HG03439 (cell line): ENCODE data around the gene DOK6.

Experiments used
- ATAC-seq: cut with Tn5 transposase; IDR thresholded peaks from one replicate; pipeline ENCODE4 v1.9.1; 2021; ENCODE audit warnings: mild to moderate bottlenecking, moderate library complexity; ENCODE audit not compliant: unreplicated experiment

DOK6 gene

DNA sequence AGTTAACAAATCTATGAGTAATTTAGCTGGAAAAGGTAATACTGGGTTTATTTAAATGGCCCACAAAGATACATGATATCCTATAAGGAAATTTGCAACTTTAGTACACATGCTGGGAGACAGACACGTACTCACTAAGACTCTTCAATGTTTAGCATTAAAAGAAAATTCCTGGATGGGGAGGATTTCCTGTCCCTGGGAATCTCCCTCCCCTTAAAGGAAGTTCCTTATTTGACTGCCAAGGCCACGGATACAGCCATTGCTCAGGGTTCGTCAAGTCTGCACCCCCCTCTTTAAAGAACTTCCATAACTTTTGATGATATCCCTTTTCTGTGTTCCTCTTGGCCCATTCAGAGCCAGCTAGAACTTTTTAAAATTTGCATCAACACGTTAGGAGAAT is 279.4 kb downstream of the DOK6 start:
- no peak for ATAC-seq

DNA sequence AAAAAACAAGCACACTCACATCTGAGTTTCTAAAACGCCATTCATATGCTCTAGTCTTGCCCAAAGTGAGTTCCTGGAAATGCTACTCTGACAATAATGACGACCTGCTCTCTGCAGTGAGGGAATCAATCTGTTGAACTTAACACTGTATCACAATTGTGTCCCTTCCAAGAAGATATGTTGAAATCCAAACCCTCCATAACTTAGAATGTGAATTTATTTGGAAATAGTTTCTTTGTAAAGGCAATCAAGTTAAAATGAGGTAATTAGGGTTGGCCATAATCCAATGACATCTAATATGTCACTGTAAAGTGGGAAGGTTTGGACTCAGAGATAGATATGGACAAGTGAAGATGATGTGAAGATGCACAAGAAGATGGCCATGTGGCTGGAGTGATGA is 282.5 kb downstream of the DOK6 start:
- no peak for ATAC-seq

DNA sequence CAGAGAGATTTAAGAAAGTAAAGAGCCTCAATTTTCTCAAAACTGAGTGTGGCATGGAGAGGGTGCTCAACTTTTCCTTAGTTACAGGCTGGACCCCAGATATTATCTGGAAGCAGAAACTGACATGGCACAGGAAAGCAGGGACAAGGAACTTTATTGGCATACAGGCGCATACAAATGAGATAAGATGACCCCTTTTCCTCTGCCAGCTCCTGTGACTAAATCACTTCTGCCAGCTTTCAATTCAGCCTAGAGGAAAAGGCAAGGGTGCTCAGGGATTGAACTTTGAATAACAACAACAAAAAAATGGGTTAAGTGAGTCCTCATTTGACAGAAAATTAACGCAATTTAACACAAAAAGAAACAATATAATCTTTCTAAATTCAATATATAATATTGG is 284.1 kb downstream of the DOK6 start:
- no peak for ATAC-seq

DNA sequence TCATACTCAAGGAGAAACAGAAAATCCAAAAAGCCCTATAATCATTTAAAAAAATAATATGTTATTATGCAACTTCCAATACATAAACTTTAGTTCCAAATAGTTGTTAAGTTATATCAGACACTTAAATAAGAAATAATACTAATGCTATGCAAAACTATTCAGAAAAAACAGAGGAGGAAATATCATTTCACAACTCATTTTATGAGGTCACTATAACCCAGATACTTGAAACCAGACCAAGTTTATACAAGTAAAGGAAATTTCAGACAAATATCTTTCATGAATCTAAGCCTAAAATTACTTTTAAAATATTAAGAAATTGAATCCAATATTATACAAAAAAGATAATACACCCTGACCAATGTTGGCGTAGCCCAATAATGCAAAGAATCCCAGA is 286.2 kb downstream of the DOK6 start:
- ATAC-seq = no peak

DNA sequence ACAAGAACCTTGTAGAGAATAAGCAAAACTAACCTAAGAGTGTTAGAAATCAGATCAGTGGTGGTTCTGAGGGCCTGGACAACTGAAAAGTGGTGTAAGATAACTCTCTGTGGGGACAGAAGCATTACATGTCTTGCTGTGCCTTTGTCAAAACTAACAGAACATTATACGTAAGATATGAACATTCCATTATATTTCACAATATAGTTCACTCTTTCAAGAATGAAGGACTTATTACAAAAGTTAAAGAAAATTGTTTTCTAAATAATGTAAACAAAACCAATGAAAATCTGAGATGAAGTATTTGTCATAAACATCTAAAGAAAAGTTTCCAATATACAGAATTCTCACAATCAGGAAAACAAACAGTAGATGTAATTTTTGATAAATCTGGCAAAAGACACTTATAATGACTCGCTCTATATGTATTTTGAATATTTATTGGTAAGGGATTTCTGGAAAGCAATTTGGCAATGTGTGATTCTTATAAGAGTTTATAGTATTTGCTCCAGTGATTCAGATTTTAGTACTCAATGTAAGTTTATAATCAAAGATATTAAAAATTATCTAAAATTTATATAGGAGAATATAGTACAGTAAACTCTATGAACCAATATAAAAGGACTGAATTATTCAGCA is 288.6 kb downstream of the DOK6 start:
- no peak for ATAC-seq

DNA sequence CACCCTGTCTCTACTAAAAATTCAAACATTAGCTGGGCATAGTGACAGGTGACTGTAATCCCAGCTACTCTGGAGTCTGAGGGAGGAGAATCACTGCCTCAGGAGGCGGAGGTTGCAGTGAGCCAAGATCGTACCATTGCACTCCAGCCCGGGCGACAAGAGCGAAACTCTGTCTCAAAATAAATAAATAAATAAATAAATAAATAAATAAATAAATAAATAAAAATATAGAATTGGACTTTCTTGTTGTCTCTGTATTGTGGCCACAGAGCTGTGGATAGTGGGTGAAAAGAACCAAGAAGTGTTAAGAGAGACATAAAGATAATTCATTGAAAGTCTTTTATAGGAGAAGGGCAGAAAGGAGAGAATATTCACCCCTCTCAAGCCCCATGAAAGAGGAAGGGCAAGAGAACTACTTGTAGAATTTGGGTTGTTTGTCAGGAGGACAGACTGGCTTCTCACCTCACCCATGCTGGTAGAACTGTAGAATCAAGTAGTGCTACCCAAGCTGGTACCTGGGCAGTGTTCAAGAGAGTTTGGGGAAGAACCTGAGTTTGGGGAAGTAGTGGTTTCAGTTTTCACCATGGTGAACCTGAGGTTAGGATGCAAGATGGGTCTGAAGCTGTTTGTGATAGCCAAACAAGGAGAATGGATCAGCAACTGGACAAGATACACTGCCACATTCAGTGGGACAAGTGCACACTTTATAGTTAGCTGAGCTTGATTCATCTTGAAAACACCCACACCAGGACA is 290.5 kb downstream of the DOK6 start:
- no peak for ATAC-seq

DNA sequence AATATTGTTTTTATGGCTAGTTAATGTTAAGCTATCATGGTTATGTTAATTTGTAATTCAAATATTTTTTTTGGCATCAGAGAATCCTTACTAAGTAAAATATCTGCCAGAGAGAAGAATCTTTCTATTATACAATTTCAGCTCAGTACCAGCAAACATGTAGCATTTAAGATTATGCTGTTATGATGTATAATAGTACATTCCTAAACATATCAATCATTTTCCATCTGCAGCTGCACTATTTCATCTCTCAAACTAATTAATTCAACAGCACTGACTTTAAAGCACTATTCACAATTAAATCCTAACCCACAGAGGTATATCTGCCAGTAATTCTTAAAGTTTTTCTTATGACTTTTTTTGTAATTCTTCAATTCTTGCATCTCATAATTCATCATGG is 296.4 kb downstream of the DOK6 start:
- no peak for ATAC-seq

DNA sequence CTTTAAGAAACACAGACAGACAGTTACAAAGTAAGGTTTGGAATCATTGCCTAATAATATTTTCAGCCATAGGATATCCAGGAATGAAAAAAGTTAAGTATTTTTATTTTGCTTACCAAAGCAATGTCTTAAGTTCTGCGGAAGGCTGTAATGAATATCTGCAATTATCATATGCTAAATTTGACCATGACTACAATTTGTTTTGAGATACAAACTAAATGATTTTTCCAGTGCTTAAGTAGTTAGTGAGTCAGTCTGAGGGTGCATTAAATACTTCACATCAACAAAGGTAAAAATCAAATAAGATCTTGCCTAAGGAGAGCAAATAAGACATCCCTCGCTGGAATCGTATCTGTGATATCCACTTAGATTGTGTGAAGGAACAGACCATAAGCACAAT is 297.0 kb downstream of the DOK6 start:
- no peak for ATAC-seq

DNA sequence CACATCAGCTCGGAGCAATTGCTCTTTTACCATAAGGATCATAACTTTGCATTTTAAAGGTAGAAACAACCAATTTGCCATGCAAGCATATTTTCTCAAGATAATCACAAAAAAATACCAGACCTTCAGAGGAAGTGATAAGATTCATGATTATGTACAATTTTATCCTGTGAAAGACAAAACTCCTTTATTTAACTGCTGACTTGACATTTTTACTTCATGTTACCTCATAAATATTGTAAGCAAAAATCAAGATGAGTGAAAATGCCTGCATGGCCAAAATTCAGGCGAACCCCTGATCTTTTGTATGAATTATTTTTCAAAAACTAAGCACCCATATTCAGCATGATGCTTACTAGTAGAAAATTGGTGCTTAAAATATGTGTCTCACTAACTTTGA is 300.6 kb downstream of the DOK6 start:
- no peak for ATAC-seq

DNA sequence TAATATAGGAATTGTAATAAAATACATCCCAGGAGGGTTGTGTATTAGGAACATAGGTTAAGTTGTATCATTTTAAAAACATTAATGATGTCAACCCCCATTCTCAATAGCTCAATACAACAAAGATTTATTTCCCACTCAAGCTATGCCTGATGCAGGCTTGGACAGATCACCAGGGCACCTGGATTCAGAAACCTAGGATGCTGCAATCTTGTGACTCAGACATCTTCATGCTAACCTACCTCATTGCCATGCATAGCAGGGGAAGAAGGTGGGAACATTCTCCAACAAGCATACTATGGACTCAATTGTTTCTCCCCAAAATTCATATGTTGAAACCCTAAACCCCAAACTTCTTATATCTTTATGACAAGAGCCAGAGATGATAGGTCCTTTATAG is 302.8 kb downstream of the DOK6 start:
- no peak for ATAC-seq

DNA sequence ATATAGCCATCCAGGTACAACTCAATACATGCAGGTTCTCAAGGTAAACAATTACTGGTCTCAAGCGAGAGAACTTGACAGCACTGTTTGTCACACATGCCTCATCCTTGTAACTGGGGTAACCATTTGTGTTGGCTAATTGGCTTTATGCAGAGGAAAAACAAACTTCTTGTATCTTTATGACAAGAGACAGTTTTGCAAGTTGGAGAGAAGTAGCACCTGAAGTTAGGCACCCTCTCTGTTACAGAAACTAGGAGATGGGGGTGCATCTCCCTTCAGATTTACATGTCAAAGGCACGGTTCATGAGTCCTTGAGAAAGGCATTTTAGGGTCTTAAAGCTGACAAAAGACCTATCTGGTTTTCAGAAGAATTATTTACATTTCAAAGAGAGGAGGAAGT is 305.3 kb downstream of the DOK6 start:
- no peak for ATAC-seq

DNA sequence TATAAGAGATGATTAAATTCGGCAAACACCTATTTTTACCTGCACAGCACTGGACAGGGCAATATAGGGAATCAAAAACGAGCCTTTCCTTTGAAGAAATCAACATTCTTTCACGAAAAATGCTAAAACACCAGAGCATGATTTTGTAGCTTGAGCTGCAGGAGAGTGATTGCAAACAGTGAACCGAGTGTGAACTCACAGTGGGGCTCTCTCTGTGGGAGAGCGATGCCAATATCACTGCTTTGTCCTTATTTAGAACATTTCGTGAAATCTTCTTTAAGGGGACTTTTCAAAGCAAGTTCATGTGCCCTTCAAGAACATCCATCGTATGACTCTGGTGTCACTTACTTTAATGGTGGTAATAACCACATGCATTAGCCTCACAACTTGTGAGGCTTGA is 308.2 kb downstream of the DOK6 start:
- no peak for ATAC-seq

DNA sequence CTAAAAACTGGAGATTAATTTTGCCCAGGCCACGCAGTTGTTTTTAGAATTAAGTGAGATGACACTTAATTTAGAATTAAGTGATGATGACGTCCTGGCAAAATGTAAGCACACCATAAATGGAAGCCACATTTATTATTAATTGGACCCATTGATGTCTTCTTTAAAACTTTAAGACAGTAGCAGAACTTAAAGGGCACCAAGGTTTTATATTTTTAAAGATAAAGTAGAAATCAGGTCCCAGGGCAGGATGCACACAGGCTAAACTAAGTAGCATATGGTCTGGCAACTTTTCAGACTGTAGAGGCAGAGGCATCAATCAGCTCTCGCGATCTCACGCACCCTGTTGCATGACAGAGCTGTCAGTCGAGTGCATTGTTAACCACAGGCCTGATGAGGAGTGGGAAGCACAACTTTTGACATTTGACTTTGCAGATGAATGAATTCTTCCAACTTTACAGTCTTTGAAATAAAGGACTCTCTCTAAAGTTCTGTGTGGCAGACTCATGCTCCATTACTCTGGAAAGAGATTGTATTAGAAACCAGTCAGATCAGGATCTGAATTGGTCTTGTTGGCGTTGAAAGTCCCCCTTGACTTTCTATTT is 314.6 kb downstream of the DOK6 start:
- no peak for ATAC-seq

DNA sequence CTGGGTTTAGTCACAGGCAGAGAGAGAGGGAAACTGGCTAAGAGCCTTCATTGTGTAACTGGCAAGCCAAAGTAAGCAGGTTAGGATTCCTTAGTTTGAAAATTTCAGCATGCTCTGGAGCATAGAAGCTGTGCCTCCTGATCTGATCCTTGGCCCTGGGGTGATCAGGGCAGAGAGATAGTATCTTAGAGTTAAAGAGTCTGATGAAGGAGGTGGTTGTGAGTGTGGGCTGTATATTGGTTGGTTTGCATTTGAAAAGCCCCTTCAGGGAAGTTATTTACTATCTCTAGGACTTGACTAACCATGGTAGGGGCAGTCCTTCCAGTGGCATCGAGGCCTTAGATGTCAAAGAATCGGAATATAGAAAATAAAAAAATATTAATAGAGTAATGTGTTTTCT is 316.9 kb downstream of the DOK6 start:
- no peak for ATAC-seq

DNA sequence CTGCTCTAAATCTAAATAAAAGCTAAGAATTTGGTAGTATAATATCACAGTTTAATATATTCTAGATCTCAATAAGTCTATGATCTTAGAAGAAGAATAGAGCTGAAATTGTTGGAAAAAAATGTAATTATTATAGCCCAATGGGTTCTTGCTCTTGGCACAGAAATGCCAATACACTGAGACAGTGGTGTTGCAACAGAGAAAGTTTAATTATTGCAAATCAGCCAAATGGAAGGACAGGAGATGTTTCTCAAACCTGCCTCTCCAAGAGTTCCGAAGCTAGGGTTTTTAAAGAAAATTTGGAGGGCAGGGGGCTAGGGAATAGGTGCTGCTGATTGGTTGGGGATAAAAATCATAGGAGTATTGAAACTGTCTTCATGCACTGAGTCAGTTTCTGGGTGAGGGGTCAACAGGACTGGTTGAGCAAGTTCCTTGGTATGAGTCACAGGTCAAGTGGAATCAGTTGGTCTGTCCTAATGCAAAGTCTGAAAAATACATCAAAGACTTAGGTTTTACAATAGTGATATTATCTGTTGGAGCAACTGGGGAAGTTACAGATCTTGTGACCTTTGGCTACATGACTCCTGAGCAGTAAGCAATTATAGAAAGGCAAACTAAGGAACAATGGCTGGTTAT is 318.3 kb downstream of the DOK6 start:
- no peak for ATAC-seq

DNA sequence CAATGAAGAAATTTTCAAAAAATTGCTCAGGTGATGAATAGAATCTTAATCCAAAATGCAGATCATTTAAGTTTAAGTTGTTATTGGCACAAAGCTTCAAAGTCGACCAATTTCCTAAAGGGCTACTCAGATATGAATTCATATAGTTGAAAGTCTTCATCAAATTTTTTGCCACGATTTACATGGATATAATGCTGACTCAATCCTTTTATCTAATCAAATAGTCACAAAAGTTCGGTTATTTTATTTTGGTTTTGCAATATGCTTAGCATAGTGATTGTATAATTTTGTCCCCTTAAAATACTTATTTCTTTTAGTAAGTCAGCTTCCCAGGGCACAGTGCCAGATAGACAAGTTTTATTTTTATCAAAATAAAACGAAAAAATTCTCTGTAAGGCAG is 319.7 kb downstream of the DOK6 start:
- no peak for ATAC-seq

DNA sequence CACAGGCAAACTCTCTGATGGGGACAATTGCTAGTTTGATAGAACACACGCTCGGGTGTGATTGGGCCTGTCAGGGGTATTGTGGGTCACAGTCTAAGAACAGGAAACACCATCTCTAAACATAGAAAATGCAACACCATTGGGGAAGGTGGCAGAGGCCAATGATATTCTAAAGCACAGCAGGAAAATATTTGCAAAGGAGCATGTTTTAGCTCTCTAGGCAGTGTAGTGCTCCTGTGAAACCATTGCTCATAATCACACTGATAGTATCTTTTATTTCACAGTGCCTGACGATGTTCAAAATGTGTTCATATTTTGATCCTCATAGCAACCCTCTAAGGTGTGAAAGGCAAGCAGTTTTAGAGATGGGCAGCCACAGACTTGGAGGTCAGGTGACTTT is 322.7 kb downstream of the DOK6 start:
- no peak for ATAC-seq

DNA sequence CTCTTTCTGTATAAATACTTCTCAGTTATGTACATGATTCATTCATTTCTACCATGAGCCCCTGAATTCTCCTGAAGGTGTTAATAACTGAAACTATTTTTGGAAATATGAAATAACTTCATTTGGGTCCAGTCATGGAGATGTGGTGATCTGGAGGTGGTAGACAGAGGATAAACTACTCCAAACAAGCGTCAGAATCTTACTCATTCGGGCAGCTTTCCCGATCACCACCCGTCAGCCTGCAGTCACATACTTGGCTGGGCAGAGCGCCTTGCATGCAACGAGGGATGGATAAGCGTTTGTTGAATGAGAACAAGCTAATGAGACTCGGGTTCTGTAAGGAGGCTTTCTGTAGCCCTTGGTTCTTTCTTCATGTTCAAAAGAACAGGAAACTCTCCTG is 324.3 kb downstream of the DOK6 start:
- no peak for ATAC-seq

DNA sequence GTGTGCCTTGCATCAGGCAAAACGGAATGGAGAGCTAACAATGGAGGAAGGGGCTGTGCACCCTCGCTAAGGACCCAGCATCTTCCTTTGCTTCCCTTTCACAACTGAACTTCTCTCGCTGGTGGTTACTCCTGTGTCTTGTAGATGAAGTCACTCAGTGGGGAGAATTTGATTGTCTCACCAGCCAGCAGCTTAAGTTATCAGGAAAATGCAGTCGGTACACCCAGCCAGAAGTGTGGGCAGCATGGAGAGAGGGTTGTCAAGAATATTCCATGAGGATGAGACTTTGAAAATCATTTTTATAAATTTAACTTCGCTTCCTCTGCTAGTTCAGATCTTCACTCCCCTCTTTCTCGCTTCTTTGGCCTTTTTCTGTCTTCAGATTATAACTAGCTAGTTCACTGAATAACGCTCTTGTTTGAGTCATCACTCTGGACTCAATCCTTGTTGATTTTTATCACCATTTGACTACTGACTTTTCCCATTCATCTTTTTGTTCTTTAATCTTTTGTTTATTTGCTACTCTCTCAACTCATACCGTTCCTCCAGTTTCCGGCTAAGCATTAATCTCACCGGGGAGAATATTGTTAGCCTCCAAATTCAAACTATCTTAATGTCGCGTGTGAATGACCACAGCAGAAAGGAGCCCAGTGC is 325.3 kb downstream of the DOK6 start:
- ATAC-seq = no peak

DNA sequence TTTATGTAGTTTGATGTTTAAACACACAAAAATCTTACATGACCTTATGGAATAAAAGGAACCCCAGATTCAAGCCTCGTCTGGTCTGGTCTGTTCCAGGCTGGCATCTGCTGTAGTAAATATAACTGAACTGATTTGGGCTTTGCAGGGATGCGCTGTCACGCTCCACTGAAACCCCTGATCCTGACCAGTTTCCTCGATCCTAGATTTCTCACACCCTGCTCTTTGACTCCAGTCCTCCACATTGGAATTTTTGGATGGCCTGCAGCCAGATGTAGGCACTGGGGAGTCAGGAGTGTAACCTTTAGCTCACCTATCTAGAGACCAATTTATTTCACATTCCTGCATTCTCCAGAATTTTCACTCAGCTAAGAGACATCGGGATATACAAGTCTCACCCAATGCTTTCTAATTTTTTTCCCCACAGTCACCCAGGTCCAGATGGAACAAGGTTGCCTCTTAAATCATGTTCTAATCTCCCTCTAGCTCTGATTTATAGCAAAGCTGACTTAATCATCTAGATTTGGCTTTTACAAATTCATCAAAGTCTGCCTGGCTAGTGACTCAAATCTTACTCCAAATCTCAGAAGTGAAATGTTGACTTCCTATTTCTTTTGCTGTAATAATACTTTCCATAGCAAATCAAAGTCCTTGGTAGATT is 327.4 kb downstream of the DOK6 start:
- ATAC-seq = no peak

DNA sequence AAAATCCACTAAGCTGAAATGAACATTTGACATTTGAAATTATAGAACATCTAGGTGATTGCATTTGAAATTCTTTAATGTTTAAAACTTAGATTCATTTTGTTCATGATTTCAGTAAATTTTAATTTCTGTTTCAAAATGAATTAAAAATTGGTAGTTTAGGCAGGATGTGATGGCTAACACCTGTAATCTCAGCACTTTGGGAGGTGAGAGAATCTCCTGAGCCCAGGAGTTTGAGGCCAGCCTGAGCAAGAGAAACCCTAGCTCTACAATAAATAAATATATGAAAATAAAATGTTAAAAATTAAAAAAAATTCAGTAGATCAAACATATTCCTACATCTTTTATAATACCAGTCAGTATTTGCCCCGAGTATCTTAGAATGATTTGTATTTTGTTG is 330.0 kb downstream of the DOK6 start:
- ATAC-seq = no peak
